Mesothelial cell of epicardium (in vitro differentiated cells): ENCODE data around the gene PLCXD1. TPM values are rescaled to one million over a fixed set of nuclear protein-coding genes. Genes with fewer than 3 reads are reported as not detected.

Experiments
- DNase-seq, 2 experiments: peaks; one replicate each; pipeline ENCODE4 v3.0.0; 2021; ENCODE audit warnings: low spot score in 2 of 2; ENCODE audit not compliant: unreplicated experiment in 2 of 2
- H3K27ac Mint-ChIP-seq: 2 replicates; pipeline ENCODE4 v1.8.0; 2021; ENCODE audit warnings: mixed read lengths
- H3K27me3 Mint-ChIP-seq: 2 replicates; pipeline ENCODE4 v1.8.0; 2021; ENCODE audit warnings: low read depth, mixed read lengths
- H3K36me3 Mint-ChIP-seq: 2 replicates; pipeline ENCODE4 v1.8.0; 2021; ENCODE audit warnings: mixed read lengths
- H3K4me1 Mint-ChIP-seq: 2 replicates; pipeline ENCODE4 v1.8.0; 2021; ENCODE audit warnings: mixed read lengths
- H3K4me3 Mint-ChIP-seq: 2 replicates; pipeline ENCODE4 v1.8.0; 2021; ENCODE audit warnings: mild to moderate bottlenecking, moderate library complexity, mixed read lengths
- H3K9me3 Mint-ChIP-seq: 2 replicates; pipeline ENCODE4 v1.8.0; 2021; ENCODE audit warnings: mixed read lengths
- total RNA-seq: library from RNA; stranded (reverse); gene quantifications from 3 replicates; pipeline ENCODE4 v1.2.1, GENCODE V29; 2021
- TF ChIP-seq, protein P1 (sequence below): fragments of 200-600 bp; sonication (generic); IDR thresholded peaks from one replicate; pipeline ENCODE4 v1.5.0; 2021; ENCODE audit warnings: antibody characterized with exemption; ENCODE audit not compliant: unreplicated experiment

PLCXD1 gene
- total RNA-seq, 1 donor from 2014 or later = 35.0 TPM

DNA sequence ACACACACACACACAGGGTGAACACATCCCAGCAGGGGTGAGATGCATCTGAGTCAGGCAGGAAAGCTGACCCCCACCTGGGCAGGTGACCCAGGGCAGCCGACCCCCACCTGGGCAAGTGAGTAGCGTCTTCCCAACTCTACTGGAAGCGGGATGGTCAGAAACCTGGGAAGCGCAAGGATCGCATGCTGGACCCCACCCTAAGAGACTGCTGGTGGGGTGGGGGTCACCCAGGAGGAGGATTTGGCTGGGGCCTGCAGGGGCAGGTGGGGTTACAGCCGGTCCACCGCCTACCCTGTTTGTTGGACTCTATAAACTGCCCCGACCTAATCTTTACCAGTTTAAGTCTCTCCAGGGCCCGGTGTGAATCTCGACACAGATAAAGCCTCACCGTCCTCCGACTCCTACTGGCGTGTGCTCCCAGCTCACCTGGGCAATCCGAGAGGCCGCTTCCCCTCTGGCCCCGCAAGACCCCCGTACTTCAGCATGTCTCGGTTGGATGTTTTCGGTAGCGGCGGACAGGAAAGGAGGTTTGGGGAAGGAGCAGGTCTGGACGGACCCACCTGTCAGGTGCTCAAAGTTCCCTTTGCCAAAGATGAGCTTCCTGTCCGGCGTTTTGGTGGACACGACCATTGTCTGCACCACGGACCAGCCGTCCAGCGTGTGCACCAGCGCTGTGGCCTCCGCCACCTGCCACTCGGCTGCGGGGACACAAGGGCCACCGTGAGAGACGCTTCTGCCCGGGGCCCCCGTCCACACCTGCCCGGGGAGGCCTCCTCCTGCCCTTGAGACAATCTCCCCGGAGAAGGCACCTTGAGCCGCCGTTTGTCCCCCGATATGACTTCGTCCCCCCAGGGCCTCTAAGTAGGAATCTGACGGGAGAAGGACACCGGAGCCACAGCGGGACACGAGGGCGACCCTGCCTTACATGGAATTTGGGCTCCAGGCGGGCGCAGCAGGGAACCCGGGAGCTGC is 35.5 kb downstream of the PLCXD1 start:
- peaks cover 10% of the 10 kb centered on the region for H3K4me1 Mint-ChIP-seq

DNA sequence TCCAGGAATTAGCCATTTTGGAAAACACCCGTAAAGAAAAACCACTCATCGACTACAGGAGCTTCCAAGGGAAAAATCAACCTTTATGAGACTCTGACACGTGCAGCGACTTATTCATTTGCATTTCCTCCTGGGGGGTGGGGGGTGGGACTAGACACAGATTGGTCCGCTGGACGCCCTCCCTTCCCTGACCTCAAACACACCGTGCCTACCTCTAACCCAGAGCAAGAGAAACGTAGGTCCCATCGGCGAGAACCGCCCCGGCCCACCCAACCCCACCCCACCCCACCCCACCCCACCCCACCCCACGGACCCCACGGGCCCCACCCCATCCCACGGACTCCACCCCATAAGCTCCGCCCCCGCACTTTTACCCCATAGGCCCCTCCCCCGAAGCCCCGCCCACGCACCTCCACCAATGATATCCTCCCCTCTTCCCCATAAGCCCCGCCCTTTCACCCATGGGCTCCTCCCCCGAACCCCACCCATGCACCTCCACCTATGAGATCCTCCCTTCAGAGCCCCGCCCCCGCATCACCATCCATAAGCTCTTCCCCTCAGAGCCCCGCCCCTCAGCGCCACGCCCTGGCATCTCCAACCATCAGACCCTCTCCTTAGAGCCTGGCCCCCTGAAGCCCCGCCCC is 36.4 kb downstream of the PLCXD1 start:
- H3K9me3 Mint-ChIP-seq = no peaks in the 10 kb centered on the region
- peak overlapping the region; percentile 98 for H3K27ac Mint-ChIP-seq
- no peaks in the 10 kb centered on the region for H3K27me3 Mint-ChIP-seq
- H3K4me1 Mint-ChIP-seq = peaks cover 10% of the 10 kb centered on the region
- TF ChIP-seq, protein P1, sequence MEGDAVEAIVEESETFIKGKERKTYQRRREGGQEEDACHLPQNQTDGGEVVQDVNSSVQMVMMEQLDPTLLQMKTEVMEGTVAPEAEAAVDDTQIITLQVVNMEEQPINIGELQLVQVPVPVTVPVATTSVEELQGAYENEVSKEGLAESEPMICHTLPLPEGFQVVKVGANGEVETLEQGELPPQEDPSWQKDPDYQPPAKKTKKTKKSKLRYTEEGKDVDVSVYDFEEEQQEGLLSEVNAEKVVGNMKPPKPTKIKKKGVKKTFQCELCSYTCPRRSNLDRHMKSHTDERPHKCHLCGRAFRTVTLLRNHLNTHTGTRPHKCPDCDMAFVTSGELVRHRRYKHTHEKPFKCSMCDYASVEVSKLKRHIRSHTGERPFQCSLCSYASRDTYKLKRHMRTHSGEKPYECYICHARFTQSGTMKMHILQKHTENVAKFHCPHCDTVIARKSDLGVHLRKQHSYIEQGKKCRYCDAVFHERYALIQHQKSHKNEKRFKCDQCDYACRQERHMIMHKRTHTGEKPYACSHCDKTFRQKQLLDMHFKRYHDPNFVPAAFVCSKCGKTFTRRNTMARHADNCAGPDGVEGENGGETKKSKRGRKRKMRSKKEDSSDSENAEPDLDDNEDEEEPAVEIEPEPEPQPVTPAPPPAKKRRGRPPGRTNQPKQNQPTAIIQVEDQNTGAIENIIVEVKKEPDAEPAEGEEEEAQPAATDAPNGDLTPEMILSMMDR = no peak
- no peak for DNase-seq
- H3K4me3 Mint-ChIP-seq = peak overlapping the region; percentile 86
- H3K36me3 Mint-ChIP-seq = peaks cover 11% of the 10 kb centered on the region

More for the DNA sequence above, 35.5 kb downstream of the PLCXD1 start:
- Mint-ChIP-seq H3K27me3 (no peaks in the 10 kb centered on the region), H3K4me3 (peak overlapping the region; percentile 53), H3K27ac (peak overlapping the region; percentile 21), H3K9me3 (no peaks in the 10 kb centered on the region), H3K36me3 (peaks cover 18% of the 10 kb centered on the region)
- TF ChIP-seq, protein P1 = no peak
- DNase-seq = no peak

GRCh38 chrX:318068-318738 is 37.0 kb downstream of the PLCXD1 start:
- TF ChIP-seq, protein P1 = no peak
- H3K27me3 Mint-ChIP-seq = no peaks in the 10 kb centered on the region
- peak; percentile 94 to 95 for DNase-seq
- peak overlapping the region; percentile 98 for H3K27ac Mint-ChIP-seq
- peaks cover 10% of the 10 kb centered on the region for H3K36me3 Mint-ChIP-seq
- no peaks in the 10 kb centered on the region for H3K9me3 Mint-ChIP-seq
- peak overlapping the region; percentile 86 for H3K4me3 Mint-ChIP-seq
- H3K4me1 Mint-ChIP-seq = peaks cover 12% of the 10 kb centered on the region

DNA sequence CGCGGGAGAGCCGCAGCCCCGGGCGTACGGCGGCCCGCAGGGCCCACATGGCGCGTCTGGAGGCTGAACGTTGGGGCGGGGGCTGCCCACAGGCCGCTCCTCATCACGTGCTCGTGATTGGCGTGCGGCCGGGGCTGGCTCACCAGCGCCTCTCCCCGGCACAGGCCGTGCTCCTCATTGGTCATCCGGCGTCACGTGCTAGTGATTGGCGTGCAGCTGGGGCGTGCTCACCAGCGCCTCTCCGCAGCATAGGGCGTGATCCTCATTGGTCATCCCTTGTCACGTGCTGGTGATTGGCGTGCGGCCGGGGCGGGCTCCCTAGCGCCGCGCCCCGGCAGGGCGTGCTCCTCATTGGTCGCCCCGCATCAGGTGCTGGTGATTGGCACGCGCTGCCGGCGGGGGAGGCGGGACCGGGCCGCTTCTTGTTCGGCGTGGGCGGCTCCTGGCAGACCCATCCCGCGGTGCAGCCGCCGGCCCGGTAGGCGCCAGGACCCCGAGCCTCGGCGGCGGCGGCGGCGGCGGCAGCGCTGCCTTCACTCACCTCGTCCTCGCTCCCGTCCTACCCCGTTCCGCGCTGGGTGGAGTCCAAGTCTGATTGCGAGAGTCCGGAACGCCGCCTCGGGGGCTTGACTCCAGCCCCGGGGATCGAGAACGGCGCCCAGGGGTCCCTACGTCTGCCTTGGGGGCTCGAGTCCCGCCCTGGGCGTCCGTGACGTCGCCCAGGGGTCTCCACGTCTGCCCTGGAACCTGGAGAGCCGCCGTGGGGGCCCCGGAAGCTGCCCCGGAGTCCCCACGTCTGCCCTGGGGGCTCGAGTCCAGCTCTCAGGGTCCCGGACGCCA is 37.8 kb downstream of the PLCXD1 start, which contains the start of gene GTPBP6:
Gene GTPBP6, minus strand, starts transcription at position 58 of the 840 bp plus-strand sequence. Its CDS starts 9 bp downstream, at position 49.
- TF ChIP-seq, protein P1 = no peak
- Mint-ChIP-seq H3K9me3 (no peaks in the 10 kb centered on the region), H3K36me3 (peaks cover 2% of the 10 kb centered on the region), H3K4me3 (peak within 1 kb of the TSS; percentile 87), H3K27ac (peak within 1 kb of the TSS; percentile 98), H3K4me1 (peaks cover 15% of the 10 kb centered on the region), H3K27me3 (no peaks in the 10 kb centered on the region)
- peak; percentile 100 for DNase-seq
